H1 (cell line): ENCODE measurements around the gene RAPGEF5. TPM values are rescaled to one million over a fixed set of nuclear protein-coding genes. Genes with fewer than 3 reads are reported as not detected.

ENCODE experiments used
- CTCF ChIA-PET: fragments of 300-600 bp; sonication (Branson Sonifier 250); formaldehyde crosslinking; loops from one replicate; lab custom pipeline; 2021; ENCODE audit not compliant: partially characterized antibody; lab: Charles Lee
- POLR2A ChIA-PET: fragments of 300-600 bp; sonication (Branson Sonifier 250); formaldehyde crosslinking; loops from one replicate; lab custom pipeline; 2021; ENCODE audit warnings: inconsistent platforms; ENCODE audit not compliant: partially characterized antibody; lab: Charles Lee
- DNase-seq, 2 experiments: peaks; one replicate each; pipeline versions ENCODE4 v3.0.0 to v3.0.0-alpha.2; 2010 to 2022; ENCODE audit warnings: low spot score in 2 of 2, low read depth in 1 of 2, mixed read lengths in 1 of 2
- FAIRE-seq: peaks from 2 replicates; lab custom pipeline; 2011; peaks lifted over from hg19 to GRCh38; lab: Jason Lieb, UNC
- H2AFZ ChIP-seq: 2 replicates; pipeline ENCODE4 v1.8.1; 2012; ENCODE audit warnings: low read length, inconsistent platforms
- H2AK5ac ChIP-seq: 2 replicates; pipeline ENCODE4 v1.6.1; 2013; ENCODE audit warnings: low read depth, low read length
- H2BK120ac ChIP-seq: replicated peaks from 2 replicates; pipeline ENCODE3; 2013; ENCODE audit warnings: low read depth, low read length, inconsistent platforms
- H2BK12ac ChIP-seq: 2 replicates; pipeline ENCODE4 v1.6.1; 2013; ENCODE audit warnings: low read depth, low read length
- H2BK15ac ChIP-seq: 2 replicates; pipeline ENCODE4 v1.6.1; 2013; ENCODE audit warnings: low read length
- H2BK20ac ChIP-seq: 2 replicates; pipeline ENCODE4 v1.6.1; 2013; ENCODE audit warnings: low read length
- H2BK5ac ChIP-seq: 2 replicates; pipeline ENCODE4 v1.6.1; 2013; ENCODE audit warnings: low read depth, low read length
- H3K14ac ChIP-seq: 2 replicates; pipeline ENCODE4 v1.6.1; 2013; ENCODE audit warnings: inconsistent platforms; ENCODE audit not compliant: insufficient read length
- H3K18ac ChIP-seq: 2 replicates; pipeline ENCODE4 v1.6.1; 2013; ENCODE audit warnings: low read length; ENCODE audit errors: extremely low read depth
- H3K23ac ChIP-seq: 2 replicates; pipeline ENCODE4 v1.6.1; 2013; ENCODE audit warnings: inconsistent platforms; ENCODE audit not compliant: insufficient read length
- H3K23me2 ChIP-seq: 2 replicates; pipeline ENCODE4 v1.6.1; 2013; ENCODE audit warnings: low read depth, low read length
- H3K27ac ChIP-seq: 2 replicates; pipeline ENCODE4 v1.6.1; 2011; ENCODE audit warnings: low read depth, low read length, inconsistent platforms
- H3K27me3 ChIP-seq, 4 experiments: replicated peaks in 1 of 4; 1 replicate in 1 of 4; 2 replicates in 3 of 4; pipeline versions ENCODE4 v1.6.1 to v1.8.1; 2011 to 2013; ENCODE audit warnings: low read length in 3 of 4, mild to moderate bottlenecking in 3 of 4, inconsistent platforms in 2 of 4, mixed read lengths in 2 of 4, moderate library complexity in 1 of 4; ENCODE audit not compliant: control insufficient read depth in 3 of 4, insufficient read depth in 3 of 4; ENCODE audit errors: extremely low read depth in 1 of 4
- H3K36me3 ChIP-seq, 4 experiments: 2 replicates each; pipeline versions ENCODE4 v1.6.1 to v1.8.1; 2011 to 2013; ENCODE audit warnings: mild to moderate bottlenecking in 4 of 4, low read length in 3 of 4, moderate library complexity in 2 of 4, control low read depth in 1 of 4, inconsistent platforms in 1 of 4; ENCODE audit not compliant: insufficient read depth in 4 of 4, control insufficient read depth in 2 of 4
- H3K4ac ChIP-seq: replicated peaks from 2 replicates; pipeline ENCODE3; 2013; ENCODE audit warnings: low read length, low read depth, mixed read lengths, inconsistent platforms; ENCODE audit not compliant: insufficient read length
- H3K4me1 ChIP-seq, 4 experiments: replicated peaks in 1 of 4; 1 replicate in 1 of 4; 2 replicates in 3 of 4; pipeline versions ENCODE4 v1.6.1 to v1.8.1; 2011 to 2013; ENCODE audit warnings: low read length in 3 of 4, inconsistent platforms in 2 of 4, mixed read lengths in 1 of 4; ENCODE audit not compliant: insufficient read depth in 4 of 4, control insufficient read depth in 3 of 4
- H3K4me2 ChIP-seq, 2 experiments: 2 replicates each; pipeline versions ENCODE4 v1.6.1 to v1.8.1; 2011 to 2013; ENCODE audit warnings: low read depth in 2 of 2, low read length in 2 of 2, control low read depth in 1 of 2, inconsistent platforms in 1 of 2, mild to moderate bottlenecking in 1 of 2; ENCODE audit not compliant: insufficient read depth in 1 of 2
- H3K4me3 ChIP-seq, 4 experiments: fragments of 200-600, 300-600 bp in 1 of 4; sonication (generic), shearing (Covaris generic), sonication (Bioruptor Twin) in 1 of 4; 2 replicates each; pipeline versions ENCODE4 v1.5.1 to v1.8.1; 2011 to 2016; ENCODE audit warnings: low read length in 4 of 4, low read depth in 3 of 4, control low read depth in 2 of 4, inconsistent platforms in 2 of 4, mild to moderate bottlenecking in 2 of 4, mixed read lengths in 1 of 4, moderate library complexity in 1 of 4; ENCODE audit not compliant: insufficient read depth in 2 of 4; ENCODE audit errors: extremely low read depth in 1 of 4
- H3K56ac ChIP-seq: replicated peaks from 2 replicates; pipeline ENCODE3; 2013; ENCODE audit warnings: low read depth, mild to moderate bottlenecking, mixed read lengths, low read length, inconsistent platforms; ENCODE audit not compliant: insufficient read length
- H3K79me1 ChIP-seq: 2 replicates; pipeline ENCODE4 v1.6.1; 2013; ENCODE audit warnings: low read depth, low read length, control low read depth
- H3K79me2 ChIP-seq, 2 experiments: 2 replicates each; pipeline versions ENCODE4 v1.6.1 to v1.8.1; 2012 to 2013; ENCODE audit warnings: low read length in 2 of 2, mild to moderate bottlenecking in 2 of 2, inconsistent platforms in 1 of 2; ENCODE audit not compliant: insufficient read depth in 2 of 2, control insufficient read depth in 1 of 2
- H3K9ac ChIP-seq, 4 experiments: replicated peaks in 1 of 4; 1 replicate in 1 of 4; 2 replicates in 3 of 4; pipeline versions ENCODE4 v1.6.1 to v1.8.1; 2011 to 2013; ENCODE audit warnings: low read depth in 3 of 4, low read length in 3 of 4, control low read depth in 2 of 4, mild to moderate bottlenecking in 2 of 4, moderate library complexity in 2 of 4, inconsistent platforms in 1 of 4; ENCODE audit errors: extremely low read depth in 1 of 4
- H3K9me3 ChIP-seq, 2 experiments: 2 replicates each; pipeline versions ENCODE4 v1.6.1 to v1.8.1; 2012 to 2013; ENCODE audit warnings: mild to moderate bottlenecking in 2 of 2, moderate library complexity in 2 of 2, control low read depth in 1 of 2, inconsistent platforms in 1 of 2, low read depth in 1 of 2, low read length in 1 of 2, mixed read lengths in 1 of 2; ENCODE audit not compliant: insufficient read depth in 2 of 2
- H4K20me1 ChIP-seq, 2 experiments: replicated peaks in 1 of 2; 2 replicates each; pipeline versions ENCODE3 to v1.8.1; 2011 to 2013; ENCODE audit warnings: inconsistent platforms in 2 of 2, low read length in 2 of 2, mild to moderate bottlenecking in 1 of 2; ENCODE audit not compliant: insufficient read depth in 2 of 2, control insufficient read depth in 1 of 2
- H4K5ac ChIP-seq: 2 replicates; pipeline ENCODE4 v1.6.1; 2013; ENCODE audit warnings: low read length, low read depth, mixed read lengths, inconsistent platforms; ENCODE audit not compliant: insufficient read length
- H4K8ac ChIP-seq: 2 replicates; pipeline ENCODE4 v1.8.0; 2013; ENCODE audit warnings: mild to moderate bottlenecking, moderate library complexity, low read length, inconsistent platforms; ENCODE audit not compliant: insufficient read depth; ENCODE audit errors: extremely low read depth
- H4K91ac ChIP-seq: replicated peaks from 2 replicates; pipeline ENCODE3; 2013; ENCODE audit warnings: low read length, mixed read lengths, inconsistent platforms; ENCODE audit not compliant: insufficient read length
- EZH2 ChIP-seq: fragments of 200-600 bp; sonication (generic); IDR thresholded peaks from 2 replicates; pipeline ENCODE4 v1.7.1; 2012; ENCODE audit warnings: low read depth, mild to moderate bottlenecking, moderate library complexity, low read length, inconsistent platforms; ENCODE audit not compliant: severe bottlenecking
- HDAC2 ChIP-seq, 2 experiments: fragments of 300-600 bp in 1 of 2; sonication (generic) in 1 of 2; IDR thresholded peaks; 2 replicates each; pipeline ENCODE4 v1.6.1; 2011 to 2012; ENCODE audit warnings: low read depth in 2 of 2, low read length in 2 of 2, mild to moderate bottlenecking in 2 of 2, moderate library complexity in 2 of 2, borderline replicate concordance in 1 of 2, inconsistent platforms in 1 of 2
- POLR2AphosphoS5 ChIP-seq: IDR thresholded peaks from 2 replicates; pipeline ENCODE4 v1.6.1; 2011; ENCODE audit warnings: low read depth, low read length
- RFX5 ChIP-seq: IDR thresholded peaks from 2 replicates; pipeline ENCODE4 v1.6.1; 2011; ENCODE audit warnings: low read depth, low read length, improper control_type of control experiment, borderline replicate concordance
- RNF2 ChIP-seq: fragments of 200-900, 300-1000 bp; sonication (generic); IDR thresholded peaks from 2 replicates; pipeline ENCODE4 v1.7.1; 2016; ENCODE audit warnings: borderline replicate concordance, low read depth, mild to moderate bottlenecking, antibody characterized with exemption, low read length; ENCODE audit not compliant: poor library complexity, severe bottlenecking; ENCODE audit errors: missing control alignments
- TAF1 ChIP-seq: IDR thresholded peaks from 2 replicates; pipeline ENCODE4 v1.6.1; 2011; ENCODE audit warnings: mild to moderate bottlenecking, low read depth, low read length
- TBP ChIP-seq: IDR thresholded peaks from 2 replicates; pipeline ENCODE4 v1.6.1; 2011; ENCODE audit warnings: low read depth, low read length, improper control_type of control experiment
- WGBS, 2 experiments: shearing (Covaris generic) in 1 of 2; methylation state at CpG; one replicate each; pipeline versions ENCODE4 v1.1.6 to v1.1.7; 2013 to 2015; ENCODE audit warnings: low lambda C conversion rate in 2 of 2, mixed read lengths in 2 of 2, inconsistent platforms in 1 of 2, low coverage in 1 of 2, missing lambda C conversion rate in 1 of 2; ENCODE audit not compliant: insufficient replicate concordance in 2 of 2, insufficient coverage in 1 of 2, insufficient read length in 1 of 2; ENCODE audit errors: extremely low coverage in 1 of 2, missing lambda C conversion rate in 1 of 2; 5-methylcytosine and 5-hydroxymethylcytosine counted together
- polyA plus RNA-seq, 7 experiments: library from polyadenylated mRNA; depleted of rRNA in 3 of 7; stranded (reverse) in 5 of 7; unstranded in 2 of 7; fragments of >200 nt in 5 of 7; fragments of 200-250 nt in 2 of 7; gene quantifications; 1 replicate in 5 of 7; 2 replicates in 1 of 7; 4 replicates in 1 of 7; pipeline versions ENCODE4 v1.2.1 to v1.2.3, GENCODE V29; 2011 to 2013; ENCODE audit warnings: missing spikeins in 2 of 7, mixed read lengths in 2 of 7
- total RNA-seq: library from RNA; stranded (reverse); fragmentation: NEBNext Ultra II Directional; extraction: Animal tissue kit (Norgen Biotek cat#: 25700); gene quantifications from 2 replicates; pipeline ENCODE4 v1.2.1, GENCODE V29; 2021
- TF ChIP-seq, protein P1 (sequence below): IDR thresholded peaks from 2 replicates; pipeline ENCODE4 v1.6.1; 2012; ENCODE audit warnings: inconsistent platforms

RAPGEF5 gene
- total and polyA plus RNA-seq, 2 of the 8 experiments (the other 6 are each of a cell fraction or from before 2014, with no cell fraction given), result 4.4 to 22.9 TPM

DNA sequence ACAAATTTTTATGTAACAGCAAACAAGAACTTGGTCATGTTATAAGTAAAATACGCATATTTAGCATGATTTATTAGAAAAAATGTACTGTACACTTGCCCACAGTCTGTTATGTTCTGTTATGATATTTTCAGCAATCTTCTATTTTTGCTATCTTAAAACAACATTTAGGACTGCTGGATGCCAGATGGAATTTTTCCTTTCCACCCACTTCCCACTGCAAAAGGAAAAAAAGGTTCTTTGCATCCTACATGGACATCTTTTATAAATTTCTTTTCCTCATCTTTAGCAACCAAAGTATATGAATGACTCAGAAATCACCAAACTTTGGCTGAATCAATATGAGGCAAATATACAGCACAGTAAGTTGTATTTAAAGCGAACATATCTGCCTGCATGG is 146.0 kb downstream of the RAPGEF5 start:
- Histone ChIP-seq H4K8ac (no peak overlapping the region), H2BK20ac (no peak overlapping the region), H3K4ac (no peak overlapping the region), H2BK15ac (no peak overlapping the region), H3K56ac (no peak overlapping the region), H2BK5ac (no peak overlapping the region), H3K27ac (no peak overlapping the region), H3K4me1 (no peaks in the 10 kb centered on the region; a peak in 1 of 7 replicates), H3K9me3 (no peaks in the 10 kb centered on the region), H3K23ac (no peak overlapping the region), H3K14ac (no peak overlapping the region), H3K4me3 (no peak overlapping the region), H3K27me3 (no peaks in the 10 kb centered on the region), H3K79me1 (no peaks in the 10 kb centered on the region), H3K36me3 (no peaks in the 10 kb centered on the region), H4K20me1 (no peaks in the 10 kb centered on the region), H3K23me2 (no peaks in the 10 kb centered on the region), H2BK12ac (no peak overlapping the region), H4K5ac (no peak overlapping the region), H2AFZ (no peak overlapping the region), H4K91ac (no peak overlapping the region), H2AK5ac (no peak overlapping the region), H3K9ac (no peak overlapping the region), H3K18ac (no peak overlapping the region), H2BK120ac (no peak overlapping the region), H3K4me2 (no peak overlapping the region), H3K79me2 (no peaks in the 10 kb centered on the region)
- POLR2A ChIA-PET, result no interaction called here
- DNase-seq, result no peak
- TF ChIP-seq, protein P1, sequence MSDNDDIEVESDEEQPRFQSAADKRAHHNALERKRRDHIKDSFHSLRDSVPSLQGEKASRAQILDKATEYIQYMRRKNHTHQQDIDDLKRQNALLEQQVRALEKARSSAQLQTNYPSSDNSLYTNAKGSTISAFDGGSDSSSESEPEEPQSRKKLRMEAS, result no peak
- TF ChIP-seq RFX5 (no peak), TAF1 (no peak), POLR2AphosphoS5 (no peak), HDAC2 (IDR thresholded peaks at IDR 0.05; ENCODE audit: borderline replicate concordance in 1 of 2, low read depth in 2 of 2, low read length in 2 of 2) (no peak), TBP (no peak), RNF2 (no peak), EZH2 (no peak)
- CTCF ChIA-PET, result interaction anchor here (1.0 kb wide), 1 partner anchor 14 kb away, joined by 3 read pairs; no protein-coding TSS in a partner anchor
- 86% methylated on average over 2 of the region's 2 CpGs; no CpG with 5 or more reads in 1 of the 2 experiments for WGBS, 2 experiments
- no peak for FAIRE-seq
